Adrenal gland (tissue), 12 donors: ENCODE data around the gene ARHGAP10. TPM values are rescaled to one million over a fixed set of nuclear protein-coding genes. Genes with fewer than 3 reads are reported as not detected.

ENCODE experiments used
- DNase-seq, 7 donors: peaks; one replicate each; pipeline ENCODE4 v3.0.0-alpha.2; 2019 to 2020
- H3K27ac ChIP-seq, 5 donors: fragments of 200-600 bp; sonication (generic) in 4 of 5; 1 replicate in 3 of 5; 2 replicates in 2 of 5; pipeline versions ENCODE4 v1.5.1 to v1.8.0; 2016 to 2020; ENCODE audit warnings: mild to moderate bottlenecking in 1 of 5
- H3K27me3 ChIP-seq: fragments of 200-600 bp; 2 replicates; pipeline ENCODE4 v1.8.0; 2021
- H3K36me3 ChIP-seq, 2 donors: fragments of 200-600 bp; replicated peaks in 1 of 2; 1 replicate in 1 of 2; 2 replicates in 1 of 2; pipeline versions ENCODE4 v1.5.1 to v1.8.0; 2018 to 2022
- H3K4me1 ChIP-seq, 2 donors: fragments of 200-600 bp; replicated peaks in 1 of 2; 1 replicate in 1 of 2; 2 replicates in 1 of 2; pipeline versions ENCODE4 v1.5.1 to v1.8.0; 2018 to 2021
- H3K4me3 ChIP-seq, 4 donors: fragments of 200-600 bp; sonication (generic) in 3 of 4; one replicate each; pipeline ENCODE4 v1.5.1; 2016 to 2018
- H3K9me3 ChIP-seq, 3 donors: fragments of 200-600 bp; sonication (generic) in 1 of 3; replicated peaks in 1 of 3; 1 replicate in 2 of 3; 2 replicates in 1 of 3; pipeline versions ENCODE4 v1.5.1 to v1.8.0; 2016 to 2021
- CTCF ChIP-seq, 6 experiments: fragments of 450-650 bp in 4 of 6; fragments of 200-600 bp in 2 of 6; sonication (generic) in 1 of 6; IDR thresholded peaks; 1 replicate in 5 of 6; 2 replicates in 1 of 6; pipeline versions ENCODE4 v1.5.1 to v1.8.0; 2016 to 2021; ENCODE audit warnings: antibody characterized with exemption in 6 of 6, mild to moderate bottlenecking in 2 of 6, moderate library complexity in 1 of 6
- POLR2A ChIP-seq, 2 donors: fragments of 450-650 bp; IDR thresholded peaks; one replicate each; pipeline ENCODE4 v1.6.1; 2017; ENCODE audit warnings: antibody characterized with exemption in 2 of 2, mild to moderate bottlenecking in 2 of 2, moderate library complexity in 1 of 2
- WGBS, 4 donors: extraction: QIAGEN DNeasy Blood & Tissue Kit in 2 of 4; methylation state at CpG; one replicate each; pipeline versions ENCODE4 v1.1.5 to v1.1.7; 2013 to 2017; 5-methylcytosine and 5-hydroxymethylcytosine counted together
- intact Hi-C, 2 donors: fragments of 100-400 bp; cut with DNase I; formaldehyde crosslinking; loops; one replicate each; pipeline versions ENCODE4 v1.14.1 to v1.15.0; 2022 to 2023
- polyA plus RNA-seq, 3 donors: library from polyadenylated mRNA; stranded (reverse); fragments of 200-250 nt in 2 of 3; fragments of 350-450 nt in 1 of 3; fragmentation: Illumina TruSeq in 1 of 3; extraction: RNeasy Lipid Tissue Mini Kit (QIAGEN cat#74804) in 1 of 3; gene quantifications; one replicate each; pipeline ENCODE4 v1.2.3, GENCODE V29; 2013 to 2014
- total RNA-seq, 9 donors: library from RNA; depleted of rRNA in 4 of 9; stranded (reverse); fragments of >200 nt in 4 of 9; fragments of 120-200 nt in 1 of 9; fragmentation: NEBNext Ultra II Directional in 1 of 9; extraction: Animal tissue kit (Norgen Biotek cat#: 25700) in 1 of 9; gene quantifications; one replicate each; pipeline versions ENCODE4 v1.1.0 to v1.2.4, GENCODE V29; 2013 to 2023
- donor health status: healthy with polysubstance abuse.
- donor health status: Bipolar disorder and iron deficiency.
- donor health status: DM: yes; HTN: yes; CAD: no.
- donor health status: DM: no; HTN: no; CAD: no.
- donor health status: DM: no; HTN: no; CAD: no.
- donor health status: DM: yes; HTN: yes; CAD: no.

ARHGAP10 gene
- total and polyA plus RNA-seq, 12 donors, result 7.0 to 40.8 (median 22.1) TPM

GRCh38 chr4:147984778-147985138 is 252.9 kb downstream of the ARHGAP10 start:
- no peak overlapping the region for H3K27ac ChIP-seq
- no peaks in the 10 kb centered on the region for H3K9me3 ChIP-seq
- no peaks in the 10 kb centered on the region for H3K4me1 ChIP-seq
- intact Hi-C loops, result no loop called here
- DNase-seq, result no peak
- no peaks in the 10 kb centered on the region for H3K36me3 ChIP-seq
- H3K27me3 ChIP-seq, result no peaks in the 10 kb centered on the region
- no peak for TF ChIP-seq POLR2A (IDR thresholded peaks at IDR 0.05)
- TF ChIP-seq CTCF (IDR thresholded peaks at IDR 0.05), result no peak
- 92 to 100% (median 100%) methylated on average over 2 of the region's 2 CpGs for WGBS, 4 donors
- H3K4me3 ChIP-seq, result no peak overlapping the region

GRCh38 chr4:147985376-147985775 is 253.5 kb downstream of the ARHGAP10 start:
- H3K4me1 ChIP-seq, result no peaks in the 10 kb centered on the region
- H3K9me3 ChIP-seq, result no peaks in the 10 kb centered on the region
- DNase-seq, result no peak
- H3K4me3 ChIP-seq, result no peak overlapping the region
- WGBS, 4 donors, result 97 to 100% (median 100%) methylated on average over 2 to 3 of the region's 3 CpGs
- H3K36me3 ChIP-seq, result no peaks in the 10 kb centered on the region
- intact Hi-C loops, result no loop called here
- TF ChIP-seq CTCF (IDR thresholded peaks at IDR 0.05) (no peak), POLR2A (IDR thresholded peaks at IDR 0.05) (no peak)
- no peaks in the 10 kb centered on the region for H3K27me3 ChIP-seq
- H3K27ac ChIP-seq, result no peak overlapping the region

- TF ChIP-seq CTCF (IDR thresholded peaks at IDR 0.05) (no peak), POLR2A (IDR thresholded peaks at IDR 0.05) (no peak)
- no peaks in the 10 kb centered on the region for H3K9me3 ChIP-seq
- no peaks in the 10 kb centered on the region for H3K4me1 ChIP-seq
- no peaks in the 10 kb centered on the region for H3K36me3 ChIP-seq
- WGBS, 4 donors, result 76 to 90% (median 81%) methylated on average over 4 of the region's 4 CpGs
- H3K27me3 ChIP-seq, result no peaks in the 10 kb centered on the region
- intact Hi-C loops, result no loop called here
- H3K27ac ChIP-seq, result no peak overlapping the region
- H3K4me3 ChIP-seq, result no peak overlapping the region
- no peak for DNase-seq
Measured at GRCh38 chr4:147987252-147987651, 255.4 kb downstream of the ARHGAP10 start.

- Histone ChIP-seq H3K4me1 (peaks cover 0 to 5% of the 10 kb centered on the region in 2 donors), H3K9me3 (no peaks in the 10 kb centered on the region), H3K27ac (no peak overlapping the region), H3K36me3 (no peaks in the 10 kb centered on the region), H3K27me3 (no peaks in the 10 kb centered on the region), H3K4me3 (no peak overlapping the region)
- TF ChIP-seq POLR2A (IDR thresholded peaks at IDR 0.05) (no peak), CTCF (IDR thresholded peaks at IDR 0.05) (no peak)
- intact Hi-C loops, result no loop called here
- WGBS, 4 donors, result 89 to 93% (median 90%) methylated on average over 11 of the region's 11 CpGs
- no peak for DNase-seq
Measured at GRCh38 chr4:147991543-147992283, 259.8 kb downstream of the ARHGAP10 start.
